Spleen (tissue), 7 donors: ENCODE results near the gene SLC47A1.

ENCODE experiments used
- POLR2A ChIP-seq, 3 donors: fragments of 450-650 bp; IDR thresholded peaks; one replicate each; pipeline ENCODE4 v1.5.1; 2017; ENCODE audit warnings: antibody characterized with exemption in 3 of 3, mild to moderate bottlenecking in 1 of 3
- POLR2AphosphoS5 ChIP-seq, 3 donors: sonication (generic); formaldehyde crosslinking; IDR thresholded peaks; one replicate each; pipeline ENCODE4 v1.5.1; 2017; ENCODE audit warnings: antibody characterized with exemption in 3 of 3
- TF ChIP-seq, protein P1 (sequence below), 11 experiments: fragments of 200-600 bp in 7 of 11; fragments of 450-650 bp in 4 of 11; sonication (generic) in 4 of 11; IDR thresholded peaks in 8 of 11; conservative IDR thresholded peaks in 3 of 11; 1 replicate in 7 of 11; 2 replicates in 4 of 11; pipeline versions ENCODE4 v1.4.0 to v1.8.0; 2016 to 2021; ENCODE audit warnings: antibody characterized with exemption in 11 of 11, inconsistent platforms in 4 of 11, mild to moderate bottlenecking in 1 of 11
- donor health status: DM: no; HTN: no; CAD: no; lungs with moderate emphysema.
- donor health status: DM: no; HTN: no; CAD: no.
- donor health status: DM: no; HTN: no; CAD: no.

DNA sequence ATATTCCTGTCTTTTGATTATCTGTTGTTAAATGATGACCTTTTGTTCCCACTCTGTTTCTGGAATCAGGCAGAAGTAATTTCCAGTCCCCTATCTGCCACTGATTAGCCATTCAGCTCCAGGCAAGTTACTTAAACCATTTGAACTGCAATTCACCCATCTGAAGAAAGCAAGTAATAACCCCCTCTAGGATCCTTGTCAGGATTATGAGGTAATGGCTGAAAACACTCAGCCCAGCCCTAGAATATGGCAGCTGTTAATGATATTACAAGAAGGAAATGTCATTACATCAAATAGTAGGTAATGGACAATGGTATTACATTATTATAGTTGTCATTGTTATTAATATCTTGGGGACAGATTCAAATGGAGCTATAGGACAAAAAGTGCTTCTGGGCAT is 16.0 kb upstream of the SLC47A1 start:
- TF ChIP-seq, protein P1, sequence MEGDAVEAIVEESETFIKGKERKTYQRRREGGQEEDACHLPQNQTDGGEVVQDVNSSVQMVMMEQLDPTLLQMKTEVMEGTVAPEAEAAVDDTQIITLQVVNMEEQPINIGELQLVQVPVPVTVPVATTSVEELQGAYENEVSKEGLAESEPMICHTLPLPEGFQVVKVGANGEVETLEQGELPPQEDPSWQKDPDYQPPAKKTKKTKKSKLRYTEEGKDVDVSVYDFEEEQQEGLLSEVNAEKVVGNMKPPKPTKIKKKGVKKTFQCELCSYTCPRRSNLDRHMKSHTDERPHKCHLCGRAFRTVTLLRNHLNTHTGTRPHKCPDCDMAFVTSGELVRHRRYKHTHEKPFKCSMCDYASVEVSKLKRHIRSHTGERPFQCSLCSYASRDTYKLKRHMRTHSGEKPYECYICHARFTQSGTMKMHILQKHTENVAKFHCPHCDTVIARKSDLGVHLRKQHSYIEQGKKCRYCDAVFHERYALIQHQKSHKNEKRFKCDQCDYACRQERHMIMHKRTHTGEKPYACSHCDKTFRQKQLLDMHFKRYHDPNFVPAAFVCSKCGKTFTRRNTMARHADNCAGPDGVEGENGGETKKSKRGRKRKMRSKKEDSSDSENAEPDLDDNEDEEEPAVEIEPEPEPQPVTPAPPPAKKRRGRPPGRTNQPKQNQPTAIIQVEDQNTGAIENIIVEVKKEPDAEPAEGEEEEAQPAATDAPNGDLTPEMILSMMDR (IDR thresholded peaks at IDR 0.05 in 8 of 11, conservative IDR thresholded peaks at IDR 0.05 in 3 of 11), result no peak
- no peak for TF ChIP-seq POLR2AphosphoS5 (IDR thresholded peaks at IDR 0.05)
- TF ChIP-seq POLR2A (IDR thresholded peaks at IDR 0.05), result no peak
